HG02970 (cell line): ENCODE measurements around the gene SLC48A1.

Experiments used
- ATAC-seq: cut with Tn5 transposase; IDR thresholded peaks from one replicate; pipeline ENCODE4 v1.9.1; 2021; ENCODE audit warnings: mild to moderate bottlenecking, moderate library complexity, moderate number of reproducible peaks; ENCODE audit not compliant: unreplicated experiment, low FRiP score

SLC48A1 gene

GRCh38 chr12:47774663-47775062 is 1.6 kb downstream of the SLC48A1 start:
- no peak for ATAC-seq

- ATAC-seq = no peak
Observed at GRCh38 chr12:47775100-47775911, 2.3 kb downstream of the SLC48A1 start.

DNA sequence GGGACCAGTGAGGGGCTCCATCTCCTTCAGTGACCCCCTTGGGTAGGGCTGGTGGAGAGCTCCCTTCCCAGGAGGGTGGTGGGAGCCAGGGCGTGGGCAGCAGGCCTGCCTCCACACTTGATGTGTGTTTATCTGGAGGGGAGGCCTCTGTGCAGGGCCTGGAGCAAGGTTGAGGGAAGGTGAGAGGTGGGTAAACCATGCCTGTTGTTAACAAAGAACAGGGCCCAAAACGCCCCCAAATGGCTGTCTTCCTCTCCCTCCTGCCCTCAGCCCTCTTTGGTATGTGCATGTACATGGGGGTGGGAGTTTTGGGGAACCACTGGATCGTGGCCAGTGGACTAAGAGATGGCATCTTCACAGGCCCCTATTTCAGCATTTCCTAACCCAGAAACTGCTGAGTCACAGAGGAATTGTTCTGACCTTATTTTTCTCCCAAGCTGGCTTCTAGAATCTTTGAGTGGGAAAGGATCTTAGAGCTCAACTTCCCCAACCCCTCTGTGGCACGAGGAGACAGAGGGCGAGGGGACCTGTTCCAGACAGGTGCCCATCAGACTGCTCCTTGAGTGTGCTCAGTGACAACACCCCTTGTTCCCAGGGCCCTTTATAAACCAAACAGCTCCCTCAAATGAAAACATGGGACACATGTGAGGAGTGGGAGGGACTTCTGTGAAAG is 3.6 kb downstream of the SLC48A1 start:
- no peak for ATAC-seq

- ATAC-seq = no peak
Observed at GRCh38 chr12:47777151-47777550, 4.1 kb downstream of the SLC48A1 start.

DNA sequence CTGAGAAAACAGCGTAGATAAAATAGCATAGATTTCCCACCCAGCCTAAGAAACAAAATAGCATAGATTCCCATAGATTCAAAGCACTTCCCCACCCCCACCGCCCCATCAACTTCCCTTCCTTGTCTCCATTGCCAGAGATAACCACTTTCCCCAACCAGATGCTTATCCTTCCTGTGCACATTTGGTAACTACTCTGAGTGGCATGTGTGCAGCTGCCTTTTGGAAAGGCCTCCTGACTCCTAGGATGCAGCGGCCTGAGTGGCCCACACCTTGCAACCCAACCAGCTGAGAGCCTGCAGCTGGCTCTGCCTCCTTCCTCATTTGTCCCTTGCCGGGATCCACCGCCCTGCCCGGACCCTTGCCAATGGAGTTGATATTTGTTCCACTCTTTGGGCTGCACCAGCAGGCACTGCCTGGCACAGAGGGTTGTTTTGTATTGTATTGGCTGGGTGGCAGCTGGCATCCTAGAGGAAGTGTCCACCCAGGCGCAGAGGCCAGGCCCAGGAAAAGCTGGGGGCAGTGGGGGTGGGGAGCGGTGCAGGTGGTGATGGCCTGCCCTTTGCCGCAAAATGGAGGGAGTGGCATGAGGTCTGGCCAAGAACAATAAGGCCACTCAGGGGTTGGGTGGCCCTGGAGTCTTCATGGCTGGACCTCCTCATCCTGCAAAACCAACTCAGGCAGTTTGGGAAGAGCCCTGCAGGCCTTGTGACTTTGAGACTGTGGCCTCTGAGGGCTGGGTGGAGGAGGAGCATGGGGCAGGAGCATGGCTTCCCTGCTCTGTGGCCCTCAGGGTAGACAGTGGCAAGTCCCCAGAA is 4.9 kb downstream of the SLC48A1 start:
- no peak for ATAC-seq

- ATAC-seq = no peak
Observed at GRCh38 chr12:47778881-47779280, 5.8 kb downstream of the SLC48A1 start.

GRCh38 chr12:47779301-47779942 is 6.4 kb downstream of the SLC48A1 start:
- no peak for ATAC-seq

GRCh38 chr12:47779943-47780504 is 7.0 kb downstream of the SLC48A1 start:
- ATAC-seq = no peak

GRCh38 chr12:47781479-47782371 is 8.7 kb downstream of the SLC48A1 start:
- ATAC-seq = no peak

DNA sequence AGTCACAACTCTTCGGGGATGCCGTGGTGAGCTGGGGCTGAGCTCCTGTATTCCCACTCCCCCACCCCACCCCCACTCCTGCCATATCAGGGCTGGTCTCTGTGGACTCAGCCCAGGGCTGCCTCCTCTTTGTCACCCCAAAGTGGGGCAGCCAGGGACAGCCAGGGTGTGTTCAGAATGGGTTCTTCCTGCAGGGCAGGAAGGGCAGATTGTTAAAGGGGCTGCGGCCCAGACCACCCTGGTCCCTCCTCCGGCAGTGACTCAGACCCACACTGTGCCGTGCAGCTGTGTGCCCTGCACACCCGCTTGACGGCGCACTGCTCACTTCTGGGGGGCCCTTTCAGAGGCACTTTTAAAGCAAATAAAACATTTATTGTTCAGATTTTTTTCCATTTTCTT is 9.3 kb downstream of the SLC48A1 start:
- no peak for ATAC-seq

DNA sequence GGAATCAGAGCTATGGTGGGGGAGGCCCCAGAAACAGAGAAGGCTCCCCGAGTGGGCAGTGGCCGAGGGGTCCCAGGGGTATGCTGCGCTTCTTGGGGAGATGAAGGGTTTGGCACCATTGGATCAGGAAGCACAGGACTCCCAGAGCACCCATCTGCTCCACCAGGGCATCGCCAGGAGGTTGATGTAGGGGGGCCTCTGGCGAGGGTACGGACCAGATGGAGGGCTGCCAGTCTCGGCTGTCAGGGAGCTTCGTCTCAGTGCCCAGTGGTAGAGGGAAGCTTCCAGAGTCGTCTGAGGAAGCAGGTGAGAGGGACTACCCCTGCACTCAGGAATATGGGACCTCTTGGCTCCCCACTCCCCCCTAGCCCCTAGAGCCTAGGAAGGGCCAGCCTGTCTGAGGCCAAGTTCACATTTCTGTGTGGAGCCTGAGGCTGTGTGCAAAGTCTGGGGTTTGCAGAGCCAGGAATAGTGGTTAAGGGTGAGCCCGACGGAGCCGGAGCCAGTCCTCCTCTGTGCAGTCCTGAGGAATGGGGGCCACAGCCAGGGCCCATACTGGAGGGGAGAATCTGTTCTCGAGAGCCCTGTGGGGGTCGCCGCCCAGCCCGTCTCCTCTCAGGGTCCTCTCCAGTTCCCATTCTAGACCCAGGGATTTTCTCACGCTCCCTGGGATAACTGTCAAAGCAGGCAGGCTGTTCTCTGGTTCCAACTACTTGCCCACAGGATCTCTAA is 10.2 kb downstream of the SLC48A1 start:
- no peak for ATAC-seq

DNA sequence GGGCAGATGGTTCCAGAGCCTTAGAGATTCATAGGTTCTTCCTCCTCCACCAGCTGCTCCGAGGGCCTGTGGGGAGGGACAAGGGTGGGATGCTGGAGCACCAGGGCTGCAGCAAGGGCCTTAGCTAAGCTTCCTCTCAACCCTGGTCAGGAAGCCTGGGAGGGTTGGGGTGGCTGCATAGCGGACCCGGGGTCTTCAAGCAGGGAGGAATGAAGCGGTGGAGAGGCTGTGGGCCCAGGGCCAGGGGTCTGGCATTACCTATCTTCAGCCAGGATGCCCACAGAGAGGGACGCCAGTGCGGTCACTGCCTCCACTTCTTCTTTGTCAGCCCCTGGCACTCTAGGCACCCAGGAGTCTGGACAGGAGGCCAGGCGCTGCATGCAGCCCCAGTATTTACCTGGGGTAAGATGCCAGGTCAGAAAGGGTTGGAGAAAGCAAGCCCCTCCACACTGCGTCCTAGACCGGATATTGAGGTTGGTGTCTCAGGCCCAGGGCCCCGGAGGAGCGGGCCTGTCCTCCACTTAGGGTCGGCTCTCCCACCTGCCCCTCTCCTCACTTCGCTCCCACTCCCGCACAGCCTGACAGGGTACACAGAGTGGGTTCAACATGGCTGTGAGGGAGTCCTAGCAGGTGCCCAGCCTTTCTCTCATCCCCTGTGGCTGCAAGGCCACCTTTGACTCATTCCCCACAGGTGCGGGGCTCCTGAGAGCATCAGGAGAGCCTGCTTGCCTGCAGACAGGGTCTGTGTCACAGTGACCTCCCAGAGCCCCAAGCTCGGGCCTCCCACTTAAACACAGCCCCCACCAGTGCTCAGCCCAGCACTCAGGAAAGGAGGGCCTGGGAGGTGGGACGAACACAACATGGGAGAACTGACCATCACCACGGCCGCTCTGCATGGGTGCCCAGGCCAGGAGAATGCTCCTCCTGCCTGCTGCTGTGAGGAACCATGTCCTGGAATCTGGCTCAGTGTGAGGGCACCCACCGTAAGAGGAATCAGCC is 11.1 kb downstream of the SLC48A1 start:
- no peak for ATAC-seq

DNA sequence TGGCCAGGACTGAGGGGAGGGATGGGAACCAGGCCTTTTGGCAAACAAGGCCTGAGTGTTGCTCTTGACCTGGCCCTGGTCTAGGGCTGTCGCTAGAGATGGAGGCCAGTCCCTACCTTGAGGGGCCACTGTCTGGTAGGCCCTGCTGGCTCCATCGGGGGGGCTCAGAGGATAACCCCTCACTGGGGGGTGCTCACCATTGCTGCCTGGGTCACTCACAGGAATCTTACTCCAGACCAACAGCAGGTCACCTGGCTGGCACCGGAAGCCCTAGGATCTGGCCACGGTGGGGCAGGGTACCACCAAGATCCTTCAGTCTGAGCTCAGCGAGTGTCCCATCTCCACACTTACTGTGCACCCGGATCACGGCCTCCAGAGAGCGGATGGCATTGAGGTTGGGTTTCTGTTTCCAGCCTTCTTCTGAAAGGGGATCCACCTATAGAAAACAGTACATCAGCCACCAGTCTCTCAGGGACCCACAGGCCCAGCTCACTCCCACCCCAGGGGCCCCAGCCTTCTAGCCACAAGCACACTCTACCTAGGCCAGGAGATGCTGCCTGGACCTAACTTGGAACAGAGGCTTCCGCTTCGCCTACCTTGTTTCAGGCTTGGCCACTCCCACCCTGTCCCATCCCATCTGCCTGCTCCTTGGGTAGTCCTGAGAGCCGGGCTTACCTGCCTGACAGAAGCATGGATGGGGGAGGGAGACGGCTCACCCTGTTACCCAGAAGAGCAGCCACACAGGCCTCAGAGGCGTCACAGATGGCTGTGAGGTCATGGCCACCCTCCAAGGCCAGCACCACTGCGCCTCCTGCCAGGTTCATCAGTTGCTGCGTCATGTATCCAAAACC is 12.2 kb downstream of the SLC48A1 start:
- no peak for ATAC-seq

DNA sequence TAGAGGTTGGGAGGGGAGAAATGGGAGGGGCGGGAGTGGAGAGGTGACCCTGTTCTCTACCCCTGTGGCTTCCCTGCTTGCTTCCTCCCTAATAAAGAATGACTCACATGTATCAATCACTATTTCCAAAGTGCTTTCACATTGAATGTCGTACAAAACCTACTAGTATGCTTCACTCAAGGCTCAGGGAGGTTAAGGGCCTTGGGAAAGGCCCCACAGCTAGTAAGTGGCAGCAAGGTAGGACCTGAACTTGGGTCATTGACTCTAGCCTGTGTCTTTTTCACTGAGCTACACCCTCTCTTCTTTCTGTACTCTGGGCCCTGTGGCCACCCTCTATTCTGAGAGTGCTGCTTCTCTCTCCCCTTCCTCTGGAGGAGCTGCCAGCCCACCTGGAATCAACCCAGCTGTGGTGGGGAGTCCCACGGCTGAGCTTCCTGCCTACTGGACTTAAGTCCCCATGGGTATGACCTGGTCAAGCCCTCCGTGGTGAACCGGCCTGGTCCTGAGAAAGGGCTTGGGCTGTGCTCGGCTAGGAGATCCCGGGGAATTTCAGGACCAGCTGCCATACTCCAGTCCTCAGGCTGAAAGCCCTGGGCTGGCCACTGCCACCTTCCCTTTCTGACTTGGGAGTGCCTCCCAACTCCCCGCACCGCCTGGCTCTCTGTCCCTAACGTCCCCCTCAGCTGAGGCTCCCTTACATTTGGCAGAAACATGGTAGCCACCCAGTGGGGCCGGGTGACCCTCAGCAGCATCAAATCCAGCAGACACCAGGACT is 13.0 kb downstream of the SLC48A1 start:
- no peak for ATAC-seq

GRCh38 chr12:47786662-47787280 is 13.7 kb downstream of the SLC48A1 start:
- ATAC-seq = no peak
